Adrenal gland (tissue), 12 donors: ENCODE data around the gene EXOC4. TPM values are rescaled to one million over a fixed set of nuclear protein-coding genes. Genes with fewer than 3 reads are reported as not detected.

Experiments used
- DNase-seq, 7 donors: peaks; one replicate each; pipeline ENCODE4 v3.0.0-alpha.2; 2019 to 2020
- H3K27ac ChIP-seq, 5 donors: fragments of 200-600 bp; sonication (generic) in 4 of 5; 1 replicate in 3 of 5; 2 replicates in 2 of 5; pipeline versions ENCODE4 v1.5.1 to v1.8.0; 2016 to 2020; ENCODE audit warnings: mild to moderate bottlenecking in 1 of 5
- H3K27me3 ChIP-seq: fragments of 200-600 bp; 2 replicates; pipeline ENCODE4 v1.8.0; 2021
- H3K36me3 ChIP-seq, 2 donors: fragments of 200-600 bp; replicated peaks in 1 of 2; 1 replicate in 1 of 2; 2 replicates in 1 of 2; pipeline versions ENCODE4 v1.5.1 to v1.8.0; 2018 to 2022
- H3K4me1 ChIP-seq, 2 donors: fragments of 200-600 bp; replicated peaks in 1 of 2; 1 replicate in 1 of 2; 2 replicates in 1 of 2; pipeline versions ENCODE4 v1.5.1 to v1.8.0; 2018 to 2021
- H3K4me3 ChIP-seq, 4 donors: fragments of 200-600 bp; sonication (generic) in 3 of 4; one replicate each; pipeline ENCODE4 v1.5.1; 2016 to 2018
- H3K9me3 ChIP-seq, 3 donors: fragments of 200-600 bp; sonication (generic) in 1 of 3; replicated peaks in 1 of 3; 1 replicate in 2 of 3; 2 replicates in 1 of 3; pipeline versions ENCODE4 v1.5.1 to v1.8.0; 2016 to 2021
- CTCF ChIP-seq, 6 experiments: fragments of 450-650 bp in 4 of 6; fragments of 200-600 bp in 2 of 6; sonication (generic) in 1 of 6; IDR thresholded peaks; 1 replicate in 5 of 6; 2 replicates in 1 of 6; pipeline versions ENCODE4 v1.5.1 to v1.8.0; 2016 to 2021; ENCODE audit warnings: antibody characterized with exemption in 6 of 6, mild to moderate bottlenecking in 2 of 6, moderate library complexity in 1 of 6
- POLR2A ChIP-seq, 2 donors: fragments of 450-650 bp; IDR thresholded peaks; one replicate each; pipeline ENCODE4 v1.6.1; 2017; ENCODE audit warnings: antibody characterized with exemption in 2 of 2, mild to moderate bottlenecking in 2 of 2, moderate library complexity in 1 of 2
- WGBS, 4 donors: extraction: QIAGEN DNeasy Blood & Tissue Kit in 2 of 4; methylation state at CpG; one replicate each; pipeline versions ENCODE4 v1.1.5 to v1.1.7; 2013 to 2017; 5-methylcytosine and 5-hydroxymethylcytosine counted together
- intact Hi-C, 2 donors: fragments of 100-400 bp; cut with DNase I; formaldehyde crosslinking; loops; one replicate each; pipeline versions ENCODE4 v1.14.1 to v1.15.0; 2022 to 2023
- polyA plus RNA-seq, 3 donors: library from polyadenylated mRNA; stranded (reverse); fragments of 200-250 nt in 2 of 3; fragments of 350-450 nt in 1 of 3; fragmentation: Illumina TruSeq in 1 of 3; extraction: RNeasy Lipid Tissue Mini Kit (QIAGEN cat#74804) in 1 of 3; gene quantifications; one replicate each; pipeline ENCODE4 v1.2.3, GENCODE V29; 2013 to 2014
- total RNA-seq, 9 donors: library from RNA; depleted of rRNA in 4 of 9; stranded (reverse); fragments of >200 nt in 4 of 9; fragments of 120-200 nt in 1 of 9; fragmentation: NEBNext Ultra II Directional in 1 of 9; extraction: Animal tissue kit (Norgen Biotek cat#: 25700) in 1 of 9; gene quantifications; one replicate each; pipeline versions ENCODE4 v1.1.0 to v1.2.4, GENCODE V29; 2013 to 2023
- donor health status: healthy with polysubstance abuse.
- donor health status: Bipolar disorder and iron deficiency.
- donor health status: DM: yes; HTN: yes; CAD: no.
- donor health status: DM: no; HTN: no; CAD: no.
- donor health status: DM: no; HTN: no; CAD: no.
- donor health status: DM: yes; HTN: yes; CAD: no.

EXOC4 gene
- total and polyA plus RNA-seq, 12 donors: 12.5 to 93.8 (median 67.4) TPM

GRCh38 chr7:133445617-133446016 is 192.7 kb downstream of the EXOC4 start:
- WGBS, 4 donors: 90 to 96% (median 95%) methylated on average over 6 of the region's 6 CpGs
- Histone ChIP-seq H3K4me1 (no peaks in the 10 kb centered on the region), H3K9me3 (no peaks in the 10 kb centered on the region), H3K27ac (no peak overlapping the region), H3K36me3 (no peaks in the 10 kb centered on the region), H3K27me3 (no peaks in the 10 kb centered on the region), H3K4me3 (no peak overlapping the region)
- DNase-seq: no peak
- no peak for TF ChIP-seq CTCF (IDR thresholded peaks at IDR 0.05)
- intact Hi-C loops: no loop called here

GRCh38 chr7:133448012-133448411 is 195.1 kb downstream of the EXOC4 start:
- no peaks in the 10 kb centered on the region for H3K36me3 ChIP-seq
- no peak overlapping the region for H3K27ac ChIP-seq
- intact Hi-C loops: no loop called here
- no peaks in the 10 kb centered on the region for H3K4me1 ChIP-seq
- no peaks in the 10 kb centered on the region for H3K9me3 ChIP-seq
- no peak overlapping the region for H3K4me3 ChIP-seq
- WGBS, 4 donors: 92 to 100% (median 93%) methylated on average over 1 of the region's 1 CpG
- TF ChIP-seq CTCF (IDR thresholded peaks at IDR 0.05) (no peak), POLR2A (IDR thresholded peaks at IDR 0.05) (no peak)
- DNase-seq: no peak
- H3K27me3 ChIP-seq: no peaks in the 10 kb centered on the region

GRCh38 chr7:133452577-133452976 is 199.7 kb downstream of the EXOC4 start:
- Histone ChIP-seq H3K27ac (no peak overlapping the region), H3K4me1 (no peaks in the 10 kb centered on the region), H3K9me3 (no peaks in the 10 kb centered on the region), H3K27me3 (no peaks in the 10 kb centered on the region), H3K4me3 (no peak overlapping the region), H3K36me3 (no peaks in the 10 kb centered on the region)
- 95 to 98% (median 95%) methylated on average over 2 of the region's 2 CpGs for whole genome bisulfite sequencing, 4 donors
- no peak for TF ChIP-seq CTCF (IDR thresholded peaks at IDR 0.05)
- no peak for TF ChIP-seq POLR2A (IDR thresholded peaks at IDR 0.05)
- intact Hi-C loops: no loop called here
- DNase-seq: no peak

GRCh38 chr7:133458688-133459087 is 205.8 kb downstream of the EXOC4 start:
- Histone ChIP-seq H3K4me1 (peaks cover 0 to 3% of the 10 kb centered on the region in 2 donors), H3K9me3 (no peaks in the 10 kb centered on the region), H3K27me3 (no peaks in the 10 kb centered on the region), H3K4me3 (no peak overlapping the region), H3K27ac (no peak overlapping the region), H3K36me3 (no peaks in the 10 kb centered on the region)
- 77 to 94% (median 91%) methylated on average over 2 of the region's 2 CpGs for WGBS, 4 donors
- TF ChIP-seq CTCF (IDR thresholded peaks at IDR 0.05) (no peak), POLR2A (IDR thresholded peaks at IDR 0.05) (no peak)
- DNase-seq: no peak
- intact Hi-C loops: no loop called here
